Measurements from ENCODE around the gene PUDP. TPM values are rescaled to one million over a fixed set of nuclear protein-coding genes. Genes with fewer than 3 reads are reported as not detected.
A peak's percentile ranks its signal among the peaks of the same experiment; 100 is the strongest.
"Not testable (repeated sequence)": the region's sequence is repeated elsewhere in the genome, so short reads cannot be mapped to it uniquely, and the experiment has no call there.

The PUDP gene
- polyA plus RNA-seq, 2 donors: 3.2 to 8.8 TPM

DNA sequence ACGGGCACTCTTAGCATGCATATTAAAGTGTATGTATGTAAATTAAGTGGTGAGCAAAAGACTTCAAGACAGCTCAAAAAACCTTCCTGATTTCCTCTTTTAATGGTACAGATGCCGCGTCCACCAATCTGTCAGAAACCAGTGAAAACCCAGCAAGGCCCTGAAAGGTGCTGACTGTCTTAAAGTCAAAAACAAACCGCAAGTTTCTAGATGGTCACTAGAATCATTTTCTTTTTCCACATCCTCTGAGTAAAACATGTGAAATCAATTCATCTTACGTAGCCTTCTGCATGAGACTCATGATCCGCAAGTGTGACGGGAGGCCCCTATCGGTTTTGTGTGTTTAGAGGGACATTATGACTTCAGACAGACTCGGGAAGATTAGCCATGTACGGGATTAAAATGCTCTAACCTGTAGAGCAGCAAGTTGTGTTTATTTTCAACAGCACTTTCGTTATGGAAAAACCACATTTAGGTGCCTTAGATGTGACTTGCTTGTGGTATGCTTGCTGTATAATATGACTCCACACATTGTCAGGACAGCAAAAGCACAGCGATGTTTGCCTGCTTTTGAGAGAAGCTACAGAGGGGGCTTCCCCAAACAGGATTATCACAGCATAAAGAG, 88.6 kb downstream of the PUDP start:
- Histone ChIP-seq H3K27me3 (ENCODE audit: control insufficient read depth in 1 of 2, insufficient read depth in 2 of 2, low read length in 2 of 2) (no peaks in the 10 kb centered on the region), H3K9me3 (ENCODE audit: control insufficient read depth in 2 of 2, insufficient read depth in 1 of 2, low read depth in 1 of 2, low read length in 1 of 2) (no peaks in the 10 kb centered on the region), H3K4me3 (ENCODE audit: low read depth in 1 of 2, low read length in 2 of 2) (no peak overlapping the region), H3K36me3 (ENCODE audit: control insufficient read depth in 2 of 2, insufficient read depth in 2 of 2, low read length in 1 of 2) (peaks cover 0 to 7% of the 10 kb centered on the region in 2 donors), H3K27ac (ENCODE audit: low read depth in 2 of 2, low read length in 1 of 2) (no peak overlapping the region), H3K4me1 (ENCODE audit: control insufficient read depth in 2 of 2, insufficient read depth in 2 of 2, low read length in 1 of 2) (peaks cover 0 to 3% of the 10 kb centered on the region in 2 donors)
- 87 to 88% methylated on average over 12 of the region's 12 CpGs for WGBS, 2 donors

DNA sequence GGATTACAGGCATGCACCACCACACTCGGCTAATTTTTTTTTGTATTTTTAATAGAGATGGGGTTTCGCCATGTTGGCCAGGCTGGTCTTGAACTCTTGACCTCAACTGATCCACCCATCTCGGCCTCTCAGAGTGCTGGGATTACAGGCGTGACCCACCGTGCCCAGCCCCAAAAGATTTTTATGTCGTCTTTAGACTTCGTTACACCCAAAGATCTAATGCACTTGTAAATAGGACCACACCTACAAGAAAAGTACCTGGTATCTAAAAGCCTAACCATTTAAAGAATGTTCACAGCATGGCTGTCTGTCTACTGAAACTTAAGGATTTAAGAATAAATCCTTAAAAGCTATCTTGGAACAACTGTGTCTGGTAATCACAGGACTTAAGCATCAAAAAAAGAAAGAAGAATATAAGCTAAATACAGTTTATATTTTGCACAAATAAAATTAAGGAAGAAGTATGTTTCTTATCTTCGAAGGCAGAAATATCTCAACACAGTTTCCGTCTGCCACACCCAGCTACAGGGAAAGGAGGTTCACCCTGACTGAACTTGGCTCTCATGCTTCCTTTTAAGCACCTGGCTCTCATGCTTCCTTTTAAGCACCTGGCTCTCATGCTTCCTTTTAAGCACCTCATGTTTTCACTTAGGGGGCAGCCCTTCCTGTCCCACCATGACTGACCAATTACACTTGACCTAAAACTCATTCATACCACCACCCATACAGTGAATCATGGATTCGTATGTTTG, 92.4 kb downstream of the PUDP start:
- H3K27me3 ChIP-seq (ENCODE audit: control insufficient read depth in 1 of 2, insufficient read depth in 2 of 2, low read length in 2 of 2): no peaks in the 10 kb centered on the region
- WGBS, 2 donors: 66 to 67% methylated on average over 10 of the region's 10 CpGs
- H3K9me3 ChIP-seq (ENCODE audit: control insufficient read depth in 2 of 2, insufficient read depth in 1 of 2, low read depth in 1 of 2, low read length in 1 of 2): no peaks in the 10 kb centered on the region
- H3K4me1 ChIP-seq (ENCODE audit: control insufficient read depth in 2 of 2, insufficient read depth in 2 of 2, low read length in 1 of 2): peaks cover 0 to 3% of the 10 kb centered on the region in 2 donors
- peak overlapping the region; percentile 42 to 44 for H3K27ac ChIP-seq (ENCODE audit: low read depth in 2 of 2, low read length in 1 of 2)
- peaks cover 0 to 7% of the 10 kb centered on the region in 2 donors for H3K36me3 ChIP-seq (ENCODE audit: control insufficient read depth in 2 of 2, insufficient read depth in 2 of 2, low read length in 1 of 2)
- no peak overlapping the region for H3K4me3 ChIP-seq (ENCODE audit: low read depth in 1 of 2, low read length in 2 of 2)

DNA sequence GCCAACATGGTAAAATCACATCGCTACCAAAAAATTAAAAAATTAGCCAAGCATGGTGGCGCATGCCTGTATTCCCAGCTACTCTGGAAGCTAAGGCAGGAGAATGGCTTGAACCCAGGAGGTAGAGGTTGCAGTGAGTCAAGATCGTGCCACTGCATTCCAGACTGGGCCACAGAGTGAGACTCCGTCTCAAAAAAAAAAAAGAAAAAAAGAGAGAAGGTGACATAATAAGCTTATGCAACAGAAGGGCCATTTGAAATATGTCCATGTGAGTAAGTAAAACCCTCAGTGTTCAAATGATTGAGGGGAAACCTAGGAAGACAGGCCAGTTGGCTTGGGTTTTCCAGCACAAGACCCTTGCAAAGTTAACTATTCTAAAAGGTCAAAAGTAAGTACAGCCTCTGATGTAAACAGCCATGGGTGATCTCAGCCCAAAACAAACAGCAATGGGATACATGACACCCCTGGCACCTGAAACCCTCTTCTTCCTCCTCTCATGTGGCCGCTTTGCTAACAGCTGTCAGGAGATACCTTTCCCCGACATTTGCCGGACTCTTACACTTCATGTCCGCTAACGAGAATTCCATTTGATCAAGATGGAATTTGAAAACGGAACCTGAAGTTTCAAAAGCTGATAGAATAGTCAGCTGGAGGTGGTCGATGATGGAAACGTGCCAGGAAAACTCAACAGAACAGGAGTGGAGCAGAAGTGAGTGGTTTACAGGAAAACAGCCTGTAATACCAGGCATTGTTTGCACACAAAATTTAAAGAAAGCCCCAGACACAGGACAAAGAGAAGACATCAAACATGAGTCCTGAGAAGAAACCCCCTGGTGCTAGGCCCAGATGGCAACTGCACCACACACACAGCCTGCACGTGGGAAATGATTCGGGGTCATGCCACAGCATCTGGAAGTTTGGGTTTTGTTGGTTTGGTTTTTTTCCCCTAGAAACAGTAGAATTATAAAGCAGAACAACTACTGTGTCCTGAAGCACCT, 93.4 kb downstream of the PUDP start:
- peaks cover 0 to 3% of the 10 kb centered on the region in 2 donors for H3K4me1 ChIP-seq (ENCODE audit: control insufficient read depth in 2 of 2, insufficient read depth in 2 of 2, low read length in 1 of 2)
- 93% methylated on average over 14 of the region's 14 CpGs for WGBS, 2 donors
- peaks cover 0 to 4% of the 10 kb centered on the region in 2 donors for H3K36me3 ChIP-seq (ENCODE audit: control insufficient read depth in 2 of 2, insufficient read depth in 2 of 2, low read length in 1 of 2)
- H3K4me3 ChIP-seq (ENCODE audit: low read depth in 1 of 2, low read length in 2 of 2): no peak overlapping the region
- H3K9me3 ChIP-seq (ENCODE audit: control insufficient read depth in 2 of 2, insufficient read depth in 1 of 2, low read depth in 1 of 2, low read length in 1 of 2): no peaks in the 10 kb centered on the region
- H3K27ac ChIP-seq (ENCODE audit: low read depth in 2 of 2, low read length in 1 of 2): peak overlapping the region in 1 of 2 donors; percentile 15
- H3K27me3 ChIP-seq (ENCODE audit: control insufficient read depth in 1 of 2, insufficient read depth in 2 of 2, low read length in 2 of 2): no peaks in the 10 kb centered on the region

DNA sequence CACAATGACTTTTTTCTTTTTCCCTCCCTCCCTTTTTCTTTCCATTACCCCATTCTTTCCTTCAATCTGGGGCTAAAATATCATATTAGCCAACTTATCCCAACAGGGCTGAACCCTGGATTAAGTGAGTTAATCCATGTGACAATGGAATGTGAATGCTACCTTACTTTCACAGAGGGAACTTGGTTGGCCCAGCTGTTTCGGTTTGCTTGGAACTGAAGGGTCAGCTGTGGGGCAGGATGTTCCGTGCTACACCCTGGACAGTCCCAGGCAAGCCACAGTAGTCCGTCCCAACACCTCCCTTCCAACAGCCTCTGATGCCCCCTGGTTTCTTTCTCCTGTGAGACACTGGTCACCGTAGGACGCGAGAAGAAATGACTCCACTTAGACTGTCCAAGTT, 95.4 kb downstream of the PUDP start:
- Histone ChIP-seq H3K4me3 (ENCODE audit: low read depth in 1 of 2, low read length in 2 of 2) (no peak overlapping the region), H3K4me1 (ENCODE audit: control insufficient read depth in 2 of 2, insufficient read depth in 2 of 2, low read length in 1 of 2) (peaks cover 0 to 3% of the 10 kb centered on the region in 2 donors), H3K27me3 (ENCODE audit: control insufficient read depth in 1 of 2, insufficient read depth in 2 of 2, low read length in 2 of 2) (no peaks in the 10 kb centered on the region), H3K36me3 (ENCODE audit: control insufficient read depth in 2 of 2, insufficient read depth in 2 of 2, low read length in 1 of 2) (peaks cover 0 to 4% of the 10 kb centered on the region in 2 donors), H3K9me3 (ENCODE audit: control insufficient read depth in 2 of 2, insufficient read depth in 1 of 2, low read depth in 1 of 2, low read length in 1 of 2) (no peaks in the 10 kb centered on the region), H3K27ac (ENCODE audit: low read depth in 2 of 2, low read length in 1 of 2) (no peak overlapping the region)
- 91 to 98% methylated on average over 6 of the region's 6 CpGs for WGBS, 2 donors

DNA sequence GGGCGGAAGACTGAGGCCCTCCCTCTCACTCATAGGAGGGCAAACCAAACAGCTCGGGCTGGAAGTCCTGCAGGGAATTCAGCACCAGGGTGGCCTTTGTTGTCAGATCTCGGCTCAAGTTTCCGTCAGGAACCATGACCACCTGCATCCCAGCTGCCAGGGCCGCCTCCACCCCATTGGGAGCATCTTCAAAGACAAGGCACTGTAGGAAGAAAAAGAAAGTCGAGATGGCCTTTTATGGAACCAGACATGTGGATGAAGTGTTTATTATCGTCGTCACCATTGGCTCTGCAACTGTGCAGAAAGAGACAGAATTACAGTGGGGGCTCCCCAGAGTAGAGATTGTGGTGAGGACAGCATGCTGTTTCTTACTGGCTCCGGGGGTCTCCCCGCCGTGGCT, 97.7 kb downstream of the PUDP start:
- Histone ChIP-seq H3K4me3 (ENCODE audit: low read depth in 1 of 2, low read length in 2 of 2) (no peak overlapping the region), H3K36me3 (ENCODE audit: control insufficient read depth in 2 of 2, insufficient read depth in 2 of 2, low read length in 1 of 2) (no peaks in the 10 kb centered on the region), H3K4me1 (ENCODE audit: control insufficient read depth in 2 of 2, insufficient read depth in 2 of 2, low read length in 1 of 2) (no peaks in the 10 kb centered on the region), H3K27ac (ENCODE audit: low read depth in 2 of 2, low read length in 1 of 2) (no peak overlapping the region), H3K27me3 (ENCODE audit: control insufficient read depth in 1 of 2, insufficient read depth in 2 of 2, low read length in 2 of 2) (no peaks in the 10 kb centered on the region), H3K9me3 (ENCODE audit: control insufficient read depth in 2 of 2, insufficient read depth in 1 of 2, low read depth in 1 of 2, low read length in 1 of 2) (no peaks in the 10 kb centered on the region)
- WGBS, 2 donors: 90 to 92% methylated on average over 11 of the region's 11 CpGs

DNA sequence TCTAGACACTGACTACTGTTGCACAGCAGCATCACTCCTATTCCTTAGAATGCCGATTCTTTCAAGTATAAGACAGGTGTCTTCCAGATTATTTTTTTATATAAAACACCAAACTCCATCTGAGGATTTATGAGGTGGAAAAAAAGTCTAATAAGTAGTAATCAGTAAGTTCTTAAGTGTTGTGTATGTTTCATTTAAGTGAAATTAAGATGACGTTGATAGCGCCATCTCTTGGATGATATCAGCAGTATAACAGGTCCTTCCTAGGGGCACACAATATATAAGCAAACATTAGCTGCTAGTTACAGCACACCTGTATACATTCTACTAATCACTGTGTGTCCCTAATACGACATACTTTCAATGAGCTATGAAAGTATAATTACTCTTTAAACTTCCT, 100.0 kb downstream of the PUDP start:
- no peak overlapping the region for H3K27ac ChIP-seq (ENCODE audit: low read depth in 2 of 2, low read length in 1 of 2)
- 83 to 87% methylated on average over 4 of the region's 4 CpGs for WGBS, 2 donors
- H3K9me3 ChIP-seq (ENCODE audit: control insufficient read depth in 2 of 2, insufficient read depth in 1 of 2, low read depth in 1 of 2, low read length in 1 of 2): no peaks in the 10 kb centered on the region
- no peaks in the 10 kb centered on the region for H3K36me3 ChIP-seq (ENCODE audit: control insufficient read depth in 2 of 2, insufficient read depth in 2 of 2, low read length in 1 of 2)
- no peak overlapping the region for H3K4me3 ChIP-seq (ENCODE audit: low read depth in 1 of 2, low read length in 2 of 2)
- no peaks in the 10 kb centered on the region for H3K27me3 ChIP-seq (ENCODE audit: control insufficient read depth in 1 of 2, insufficient read depth in 2 of 2, low read length in 2 of 2)
- H3K4me1 ChIP-seq (ENCODE audit: control insufficient read depth in 2 of 2, insufficient read depth in 2 of 2, low read length in 1 of 2): no peaks in the 10 kb centered on the region

DNA sequence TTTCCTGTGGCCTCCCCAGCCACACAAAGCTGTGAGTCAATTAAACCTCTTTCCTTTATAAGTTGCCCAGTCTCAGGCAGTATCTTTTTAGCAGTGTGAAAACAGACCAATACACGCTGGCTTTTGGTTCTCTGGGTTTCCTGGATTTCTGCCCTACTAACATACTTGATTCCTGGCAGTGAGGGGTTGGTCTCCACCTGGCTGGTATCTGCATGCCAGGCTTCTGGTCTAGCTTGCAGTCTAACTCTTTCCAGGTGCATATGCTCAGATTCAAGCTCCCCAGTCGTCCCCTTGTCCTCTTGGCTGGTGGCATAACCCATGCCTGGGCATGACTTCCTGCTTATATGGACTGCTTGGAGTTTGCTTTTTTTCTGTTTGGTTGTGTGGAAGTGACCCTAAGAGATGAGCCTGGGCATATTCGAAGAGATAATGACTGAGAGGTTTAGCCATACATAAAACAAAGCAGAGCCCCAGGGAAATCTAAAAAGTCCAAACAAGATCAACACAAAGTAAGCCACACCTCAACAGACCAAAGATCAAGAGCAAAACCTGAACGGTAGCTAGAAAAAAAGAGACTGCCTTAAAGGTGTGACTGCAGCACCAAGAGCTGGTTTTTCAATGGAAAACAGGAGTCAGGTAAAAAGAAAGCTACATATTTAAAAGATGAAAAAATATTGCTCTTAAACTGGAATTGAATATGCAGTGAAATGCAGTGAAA, 102.6 kb downstream of the PUDP start:
- Histone ChIP-seq H3K4me1 (ENCODE audit: control insufficient read depth in 2 of 2, insufficient read depth in 2 of 2, low read length in 1 of 2) (no peaks in the 10 kb centered on the region), H3K36me3 (ENCODE audit: control insufficient read depth in 2 of 2, insufficient read depth in 2 of 2, low read length in 1 of 2) (no peaks in the 10 kb centered on the region), H3K4me3 (ENCODE audit: low read depth in 1 of 2, low read length in 2 of 2) (no peak overlapping the region), H3K27ac (ENCODE audit: low read depth in 2 of 2, low read length in 1 of 2) (no peak overlapping the region), H3K27me3 (ENCODE audit: control insufficient read depth in 1 of 2, insufficient read depth in 2 of 2, low read length in 2 of 2) (no peaks in the 10 kb centered on the region), H3K9me3 (ENCODE audit: control insufficient read depth in 2 of 2, insufficient read depth in 1 of 2, low read depth in 1 of 2, low read length in 1 of 2) (no peaks in the 10 kb centered on the region)
- WGBS, 2 donors: 54 to 65% methylated on average over 4 of the region's 4 CpGs

DNA sequence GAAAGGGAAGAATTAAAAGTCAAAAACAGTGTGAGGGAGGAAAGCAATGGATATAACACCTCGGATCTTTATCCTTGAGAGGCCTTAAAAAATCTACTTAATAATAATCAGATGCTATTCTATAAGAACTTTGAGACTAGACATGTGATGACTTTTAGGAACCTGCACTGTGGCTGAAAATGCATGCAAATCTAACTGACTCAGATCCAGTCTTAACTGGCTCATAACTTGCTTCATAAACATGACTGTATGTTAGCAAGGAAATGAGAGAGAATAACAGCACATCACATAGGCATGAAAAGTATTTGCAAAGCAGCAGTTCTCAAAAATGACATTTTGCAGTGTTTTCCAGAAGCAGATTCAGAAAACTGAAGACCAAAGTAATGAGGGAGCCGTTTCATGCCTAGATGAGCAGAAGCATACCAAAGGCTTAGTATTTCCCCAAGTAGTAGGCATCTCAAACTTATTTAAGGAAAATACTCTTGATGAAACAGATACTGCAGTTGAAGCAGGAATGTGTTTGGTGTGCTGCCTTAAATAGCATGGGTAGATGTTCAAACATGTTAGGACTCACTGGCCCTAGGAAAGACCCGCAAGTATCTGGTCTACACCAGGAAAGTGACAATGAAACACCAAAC, 104.0 kb downstream of the PUDP start:
- not testable (repeated sequence) for H3K27ac ChIP-seq (ENCODE audit: low read depth in 2 of 2, low read length in 1 of 2); H3K27me3 ChIP-seq (ENCODE audit: control insufficient read depth in 1 of 2, insufficient read depth in 2 of 2, low read length in 2 of 2); H3K36me3 ChIP-seq (ENCODE audit: control insufficient read depth in 2 of 2, insufficient read depth in 2 of 2, low read length in 1 of 2); H3K4me1 ChIP-seq (ENCODE audit: control insufficient read depth in 2 of 2, insufficient read depth in 2 of 2, low read length in 1 of 2); H3K9me3 ChIP-seq (ENCODE audit: control insufficient read depth in 2 of 2, insufficient read depth in 1 of 2, low read depth in 1 of 2, low read length in 1 of 2); H3K4me3 ChIP-seq (ENCODE audit: low read depth in 1 of 2, low read length in 2 of 2)
- 45 to 77% methylated on average over 3 of the region's 3 CpGs for WGBS, 2 donors

Data from esophagus (tissue), 2 donors.